ENCODE results near the gene TRAPPC2L. TPM values are rescaled to one million over a fixed set of nuclear protein-coding genes. Genes with fewer than 3 reads are reported as not detected.

The TRAPPC2L gene
- total and polyA plus RNA-seq, 2 experiments from 2014 or later = 59.3 to 167 TPM

GRCh38 chr16:88869673-88869980 is 12.7 kb downstream of the TRAPPC2L start (continued):
- TF ChIP-seq ZNF462 (CRISPR knock-in tag; IDR thresholded peaks at IDR 0.05) (no peak), JUNB (IDR thresholded peaks at IDR 0.05; ENCODE audit: unreplicated experiment) (no peak), STAT1 (IDR thresholded peaks at IDR 0.05; ENCODE audit: unreplicated experiment) (no peak), ZNF331 (CRISPR knock-in tag; IDR thresholded peaks at IDR 0.05; ENCODE audit: low read depth) (no peak), ETS1 (IDR thresholded peaks at IDR 0.05) (no peak), CREB1 (CRISPR knock-in tag; IDR thresholded peaks at IDR 0.05; ENCODE audit: low read depth) (no peak), EZH2phosphoT487 (IDR thresholded peaks at IDR 0.05; ENCODE audit: unreplicated experiment) (no peak), POLR2AphosphoS5 (IDR thresholded peaks at IDR 0.05; ENCODE audit: low read depth) (no peak)

GRCh38 chr16:88870608-88871348 is 13.9 kb downstream of the TRAPPC2L start:
- H3K9me2 ChIP-seq (ENCODE audit: insufficient read depth) = no peaks in the 10 kb centered on the region
- no peaks in the 10 kb centered on the region for H3K79me2 ChIP-seq (replicated peaks; ENCODE audit: insufficient read depth)
- no peak overlapping the region for H3K4me2 ChIP-seq
- no peaks in the 10 kb centered on the region for H3K4me1 ChIP-seq (ENCODE audit: insufficient read depth)
- peaks cover 8% of the 10 kb centered on the region for H3K27me3 Mint-ChIP-seq (ENCODE audit: insufficient read depth, low read depth, poor library complexity)
- no peak overlapping the region for H3K27ac Mint-ChIP-seq
- no peak overlapping the region for H3K27ac ChIP-seq (ENCODE audit: low read depth)
- H3K36me3 ChIP-seq (ENCODE audit: insufficient read depth) = no peaks in the 10 kb centered on the region
- ATAC-seq (no peak), DNase-seq (ENCODE audit: low spot score) (no peak)
- no peak overlapping the region for H3K4me3 ChIP-seq
- H4K20me1 ChIP-seq (replicated peaks; ENCODE audit: insufficient read depth) = no peaks in the 10 kb centered on the region
- no peak overlapping the region for H3K4me3 Mint-ChIP-seq
- no peaks in the 10 kb centered on the region for H3F3A ChIP-seq (replicated peaks; ENCODE audit: low read depth)
- H3K4me1 Mint-ChIP-seq = no peaks in the 10 kb centered on the region; the same call in 2 of the 3 replicates
- H3K36me3 Mint-ChIP-seq (ENCODE audit: low read depth) = no peaks in the 10 kb centered on the region
- H3K27me3 ChIP-seq (ENCODE audit: insufficient read depth) = no peaks in the 10 kb centered on the region
- H2AFZ ChIP-seq = no peak overlapping the region; the same call in 1 of the 2 replicates
- H3K9me3 Mint-ChIP-seq = no peaks in the 10 kb centered on the region; the same call in 2 of the 3 replicates
- TF ChIP-seq REST (IDR thresholded peaks at IDR 0.05; ENCODE audit: unreplicated experiment) (no peak), CREB1 (CRISPR knock-in tag; IDR thresholded peaks at IDR 0.05; ENCODE audit: low read depth) (no peak), ZNF114 (CRISPR knock-in tag; IDR thresholded peaks at IDR 0.05) (no peak), NANOG (IDR thresholded peaks at IDR 0.05; ENCODE audit: borderline replicate concordance) (no peak), POLR2AphosphoS5 (IDR thresholded peaks at IDR 0.05; ENCODE audit: low read depth) (no peak), ETS1 (IDR thresholded peaks at IDR 0.05) (no peak), JUNB (IDR thresholded peaks at IDR 0.05; ENCODE audit: unreplicated experiment) (no peak), EZH2 (IDR thresholded peaks at IDR 0.05; ENCODE audit: low read depth, unreplicated experiment) (no peak)
